Measurements from ENCODE around the gene CPAMD8.

DNA sequence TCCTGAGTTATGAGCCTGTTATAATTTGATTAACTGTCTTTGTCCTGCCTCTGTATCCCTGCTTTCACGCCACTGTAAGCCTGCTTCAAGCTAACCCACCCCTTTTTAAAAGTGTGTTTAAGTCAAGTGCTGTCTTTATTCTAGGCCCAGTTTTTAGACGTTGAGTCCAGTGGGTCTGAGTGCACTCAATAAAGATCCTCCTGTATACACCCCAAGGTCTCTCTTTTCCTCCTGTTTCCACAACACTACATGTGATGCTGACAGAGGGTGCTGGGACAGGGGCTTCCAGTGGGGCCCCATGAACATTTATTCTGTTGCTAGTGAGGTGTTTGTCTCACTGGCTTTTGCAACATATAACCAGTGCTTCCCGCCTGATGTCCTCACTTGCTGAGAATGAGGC, 144.5 kb downstream of the CPAMD8 start:
- TF ChIP-seq, protein P1, sequence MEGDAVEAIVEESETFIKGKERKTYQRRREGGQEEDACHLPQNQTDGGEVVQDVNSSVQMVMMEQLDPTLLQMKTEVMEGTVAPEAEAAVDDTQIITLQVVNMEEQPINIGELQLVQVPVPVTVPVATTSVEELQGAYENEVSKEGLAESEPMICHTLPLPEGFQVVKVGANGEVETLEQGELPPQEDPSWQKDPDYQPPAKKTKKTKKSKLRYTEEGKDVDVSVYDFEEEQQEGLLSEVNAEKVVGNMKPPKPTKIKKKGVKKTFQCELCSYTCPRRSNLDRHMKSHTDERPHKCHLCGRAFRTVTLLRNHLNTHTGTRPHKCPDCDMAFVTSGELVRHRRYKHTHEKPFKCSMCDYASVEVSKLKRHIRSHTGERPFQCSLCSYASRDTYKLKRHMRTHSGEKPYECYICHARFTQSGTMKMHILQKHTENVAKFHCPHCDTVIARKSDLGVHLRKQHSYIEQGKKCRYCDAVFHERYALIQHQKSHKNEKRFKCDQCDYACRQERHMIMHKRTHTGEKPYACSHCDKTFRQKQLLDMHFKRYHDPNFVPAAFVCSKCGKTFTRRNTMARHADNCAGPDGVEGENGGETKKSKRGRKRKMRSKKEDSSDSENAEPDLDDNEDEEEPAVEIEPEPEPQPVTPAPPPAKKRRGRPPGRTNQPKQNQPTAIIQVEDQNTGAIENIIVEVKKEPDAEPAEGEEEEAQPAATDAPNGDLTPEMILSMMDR (IDR thresholded peaks at IDR 0.05; ENCODE audit: control extremely low read depth in 1 of 3, insufficient read depth in 1 of 3, low read depth in 1 of 3, low read length in 3 of 3): no peak
- TF ChIP-seq NANOG (IDR thresholded peaks at IDR 0.05; ENCODE audit: insufficient read depth, low read depth, low read length, poor library complexity, severe bottlenecking): no peak
- TF ChIP-seq POLR2AphosphoS5 (IDR thresholded peaks at IDR 0.05; ENCODE audit: low read depth, low read length): no peak
- TF ChIP-seq CHD1 (IDR thresholded peaks at IDR 0.05; ENCODE audit: low read depth, low read length): no peak
- TF ChIP-seq POLR2A (IDR thresholded peaks at IDR 0.05; ENCODE audit: control extremely low read depth in 1 of 2, low read depth in 2 of 2, low read length in 2 of 2): no peak
- no peak for TF ChIP-seq EZH2 (IDR thresholded peaks at IDR 0.05; ENCODE audit: low read depth, low read length, severe bottlenecking)
- no peak for TF ChIP-seq ZNF274 (IDR thresholded peaks at IDR 0.05; ENCODE audit: borderline replicate concordance, extremely low read depth, low read length)
- TF ChIP-seq, protein P2, sequence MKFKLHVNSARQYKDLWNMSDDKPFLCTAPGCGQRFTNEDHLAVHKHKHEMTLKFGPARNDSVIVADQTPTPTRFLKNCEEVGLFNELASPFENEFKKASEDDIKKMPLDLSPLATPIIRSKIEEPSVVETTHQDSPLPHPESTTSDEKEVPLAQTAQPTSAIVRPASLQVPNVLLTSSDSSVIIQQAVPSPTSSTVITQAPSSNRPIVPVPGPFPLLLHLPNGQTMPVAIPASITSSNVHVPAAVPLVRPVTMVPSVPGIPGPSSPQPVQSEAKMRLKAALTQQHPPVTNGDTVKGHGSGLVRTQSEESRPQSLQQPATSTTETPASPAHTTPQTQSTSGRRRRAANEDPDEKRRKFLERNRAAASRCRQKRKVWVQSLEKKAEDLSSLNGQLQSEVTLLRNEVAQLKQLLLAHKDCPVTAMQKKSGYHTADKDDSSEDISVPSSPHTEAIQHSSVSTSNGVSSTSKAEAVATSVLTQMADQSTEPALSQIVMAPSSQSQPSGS (IDR thresholded peaks at IDR 0.05; ENCODE audit: low read length): no peak
- TF ChIP-seq CEBPB (IDR thresholded peaks at IDR 0.05; ENCODE audit: low read depth, low read length): no peak
- TF ChIP-seq NRF1 (IDR thresholded peaks at IDR 0.05; ENCODE audit: low read depth, low read length): no peak
- TF ChIP-seq SP1 (IDR thresholded peaks at IDR 0.05; ENCODE audit: low read depth, low read length): no peak

All from H1 (cell line).